HFF-Myc (cell line): ENCODE measurements around the gene ABCG8.

Source experiments
- DNase-seq: peaks from one replicate; pipeline ENCODE4 v3.0.0-alpha.2; 2011; ENCODE audit warnings: low read depth; ENCODE audit errors: extremely low read depth
- H3K4me3 ChIP-seq: replicated peaks from 2 replicates; pipeline ENCODE4 v1.5.1; 2011; ENCODE audit warnings: low read depth, mild to moderate bottlenecking, control low read depth, low read length
- CTCF ChIP-seq: IDR thresholded peaks from 2 replicates; pipeline ENCODE4 v1.5.1; 2012; ENCODE audit warnings: mild to moderate bottlenecking, low read depth, low read length, control low read depth; ENCODE audit errors: missing control alignments

The ABCG8 gene

GRCh38 chr2:43838560-43839267 lies at the start of gene ABCG8, which contains the start of gene ABCG5:
Gene ABCG8 (plus strand): TSS chr2:43838971. CDS start chr2:43839054, 83 bp downstream.
Gene ABCG5 (minus strand): TSS chr2:43838839. CDS start chr2:43838679, 160 bp downstream.
- DNase-seq: no peak
- H3K4me3 ChIP-seq: no peak within 1 kb of the TSS
- no peak for TF ChIP-seq CTCF

DNA sequence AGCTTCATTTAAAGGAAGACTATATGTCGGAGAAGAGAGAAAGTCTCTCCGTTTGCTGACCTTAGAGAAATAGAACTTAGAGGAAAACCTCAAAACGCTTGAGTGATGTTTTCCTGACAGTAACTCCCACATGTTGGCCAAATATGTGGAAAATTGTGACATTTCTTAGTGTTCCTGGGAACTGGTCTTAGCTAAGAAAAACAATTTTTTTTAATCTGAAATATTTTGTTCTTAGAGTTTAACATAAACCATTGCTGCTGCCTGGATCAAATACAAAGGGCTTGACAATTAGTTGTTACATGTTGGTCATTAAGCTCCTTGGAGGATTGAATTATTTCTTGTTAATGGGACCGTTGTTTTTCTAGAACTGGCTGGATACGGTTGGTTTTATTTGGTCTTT lies 48.6 kb upstream of the ABCG8 start:
- no peak for DNase-seq
- TF ChIP-seq CTCF: no peak
- no peak overlapping the region for H3K4me3 ChIP-seq

DNA sequence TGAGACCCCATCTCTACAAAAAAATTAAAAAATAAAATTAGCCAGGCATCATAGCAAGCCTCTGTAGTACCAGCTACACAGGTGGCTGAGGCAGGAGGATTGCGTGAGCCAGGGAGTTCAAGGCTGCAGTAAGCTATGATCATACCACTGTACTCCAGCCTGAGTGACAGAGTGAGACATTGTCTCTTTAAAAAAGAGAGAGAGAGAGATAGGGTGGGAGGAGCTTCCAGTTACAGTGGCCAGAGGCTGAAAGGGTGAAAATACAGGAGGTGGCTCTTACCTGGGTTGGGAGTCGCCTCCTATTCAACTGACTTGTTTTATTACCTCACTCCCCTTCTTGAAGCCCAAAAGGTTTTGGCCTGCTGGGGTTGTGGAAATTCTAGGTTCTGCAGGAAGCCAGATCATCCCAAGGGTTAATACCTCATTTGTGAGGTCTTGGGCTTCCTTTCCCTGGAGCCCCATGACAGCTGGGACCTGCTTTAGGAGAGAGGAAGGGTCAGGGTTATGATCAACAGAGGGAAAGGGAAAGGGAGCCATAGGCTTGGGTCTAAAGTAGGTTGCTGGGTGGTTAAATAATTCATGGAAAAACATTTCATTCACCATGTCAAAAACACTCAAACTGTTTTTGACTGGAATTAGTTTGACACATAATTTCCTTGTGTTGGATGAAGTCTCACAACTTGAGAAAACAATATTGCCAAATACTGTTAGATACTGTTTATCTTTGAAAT lies 47.6 kb upstream of the ABCG8 start:
- DNase-seq: no peak
- no peak overlapping the region for H3K4me3 ChIP-seq
- TF ChIP-seq CTCF: no peak

DNA sequence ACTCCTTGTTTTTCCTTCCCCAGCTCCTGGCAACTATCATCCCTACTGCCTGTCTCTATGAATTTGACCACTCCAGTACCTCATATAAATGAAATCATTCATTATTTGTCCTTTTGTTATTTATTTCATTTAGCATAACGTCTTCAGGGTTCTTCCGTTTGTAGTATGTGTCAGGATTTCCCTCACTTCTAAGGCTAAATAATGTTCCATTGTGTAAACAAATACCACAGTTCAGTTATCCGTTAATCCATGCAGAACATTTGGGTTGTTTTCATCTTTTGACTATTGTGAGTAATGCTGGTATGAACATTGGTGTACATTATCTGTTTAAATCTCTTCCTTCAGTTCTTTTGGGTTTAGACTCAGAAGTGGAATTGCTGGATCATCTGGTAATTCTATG lies 46.1 kb upstream of the ABCG8 start:
- no peak for TF ChIP-seq CTCF
- no peak overlapping the region for H3K4me3 ChIP-seq
- DNase-seq: no peak

DNA sequence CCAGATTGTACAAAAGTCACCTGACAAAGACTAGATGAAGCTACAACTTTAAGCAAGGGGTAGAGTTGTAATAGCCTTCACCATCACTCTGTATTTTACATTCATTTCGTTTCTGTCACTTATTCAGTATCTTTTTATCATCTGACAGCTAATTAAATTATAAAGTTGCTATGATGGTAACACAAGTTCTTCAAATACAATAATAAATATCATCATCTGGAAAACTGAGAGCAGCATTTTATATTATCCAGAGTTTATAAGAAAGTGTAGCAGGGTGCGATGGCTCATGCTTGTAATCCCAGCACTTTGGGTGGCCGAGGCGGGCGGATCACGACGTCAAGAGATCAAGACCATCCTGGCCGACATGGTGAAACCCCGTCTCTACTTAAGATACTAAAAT lies 43.8 kb upstream of the ABCG8 start:
- DNase-seq: no peak
- no peak overlapping the region for H3K4me3 ChIP-seq
- TF ChIP-seq CTCF: no peak

GRCh38 chr2:43796206-43796605 lies 42.6 kb upstream of the ABCG8 start:
- TF ChIP-seq CTCF: no peak
- H3K4me3 ChIP-seq: no peak overlapping the region
- no peak for DNase-seq
